Stimulated activated CD8-positive, alpha-beta memory T cell treated with anti-CD3 and anti-CD28 coated beads, Interleukin-2, amount 100 ng/mL, for 48 hours (primary cell): Measurements from ENCODE around the gene HOXA9.

Experiments
- DNase-seq, 2 donors: peaks; one replicate each; pipeline ENCODE4 v3.0.0-alpha.2; 2020; ENCODE audit warnings: low read depth in 2 of 2

HOXA9 gene

DNA sequence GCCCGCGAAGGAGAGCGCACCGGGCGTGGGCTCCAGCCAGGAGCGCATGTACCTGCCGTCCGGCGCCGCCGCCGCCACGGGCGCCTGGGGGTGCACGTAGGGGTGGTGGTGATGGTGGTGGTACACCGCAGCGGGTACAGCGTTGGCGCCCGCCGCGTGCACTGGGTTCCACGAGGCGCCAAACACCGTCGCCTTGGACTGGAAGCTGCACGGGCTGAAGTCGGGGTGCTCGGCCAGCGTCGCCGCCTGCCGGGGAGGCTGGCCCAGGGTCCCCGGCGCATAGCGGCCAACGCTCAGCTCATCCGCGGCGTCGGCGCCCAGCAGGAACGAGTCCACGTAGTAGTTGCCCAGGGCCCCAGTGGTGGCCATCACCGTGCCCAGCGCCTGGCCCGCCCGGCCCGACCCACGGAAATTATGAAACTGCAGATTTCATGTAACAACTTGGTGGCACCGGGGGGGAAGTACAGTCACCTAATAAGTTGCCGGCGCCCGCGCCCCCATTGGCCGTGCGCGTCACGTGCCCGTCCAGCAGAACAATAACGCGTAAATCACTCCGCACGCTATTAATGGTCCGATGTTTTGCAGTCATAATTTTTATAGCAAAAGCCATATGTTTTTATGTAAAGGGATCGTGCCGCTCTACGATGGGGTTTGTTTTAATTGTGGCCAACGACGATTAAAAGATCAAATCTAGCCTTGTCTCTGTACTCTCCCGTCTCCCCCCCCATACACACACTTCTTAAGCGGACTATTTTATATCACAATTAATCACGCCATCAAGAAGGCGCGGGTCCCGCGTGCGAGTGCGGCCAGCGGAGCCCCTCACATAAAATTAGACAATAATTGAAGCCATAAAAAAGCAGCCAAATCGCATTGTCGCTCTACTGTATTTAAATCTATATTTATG, at the start of gene HOXA9:
HOXA9 (minus strand) TSS at position 449 of the 907 bp plus-strand sequence; CDS start at position 369, 80 bp downstream.
- DNase-seq: no peak

DNA sequence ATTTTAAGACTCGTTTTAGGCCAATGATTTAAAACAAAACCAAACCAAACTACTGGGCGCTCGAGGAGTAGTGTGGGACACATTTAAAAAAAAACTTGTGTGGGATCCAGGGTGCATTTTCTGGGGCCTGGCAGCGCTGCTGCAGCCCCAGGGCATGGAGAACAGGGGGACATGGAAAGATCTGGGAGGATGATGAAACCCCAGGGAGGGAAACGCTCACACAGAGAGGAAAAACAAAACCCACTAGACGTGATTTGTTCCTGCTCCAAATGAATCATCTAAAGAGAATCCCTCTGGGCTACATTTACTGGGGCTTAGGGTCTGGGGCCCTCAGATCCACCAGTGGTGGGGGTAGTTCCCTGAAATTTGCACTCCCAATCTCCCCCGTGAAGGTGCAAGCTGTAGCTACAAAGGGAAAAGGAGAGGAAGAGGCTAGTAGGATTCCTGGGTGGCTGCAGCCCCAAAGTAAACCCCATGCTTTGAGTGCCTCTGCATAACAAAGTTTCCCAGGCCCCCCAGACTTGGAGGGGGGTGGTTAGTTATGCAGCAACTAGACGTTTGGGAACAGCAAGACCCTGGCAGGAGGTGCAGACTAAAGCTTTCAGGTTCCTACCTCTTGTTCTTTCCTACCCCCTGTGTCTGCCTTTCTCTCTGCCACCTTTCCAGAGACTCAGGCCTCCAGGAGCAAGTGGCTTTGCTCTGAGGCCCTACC, 49.1 kb upstream of the HOXA9 start:
- DNase-seq: no peak

DNA sequence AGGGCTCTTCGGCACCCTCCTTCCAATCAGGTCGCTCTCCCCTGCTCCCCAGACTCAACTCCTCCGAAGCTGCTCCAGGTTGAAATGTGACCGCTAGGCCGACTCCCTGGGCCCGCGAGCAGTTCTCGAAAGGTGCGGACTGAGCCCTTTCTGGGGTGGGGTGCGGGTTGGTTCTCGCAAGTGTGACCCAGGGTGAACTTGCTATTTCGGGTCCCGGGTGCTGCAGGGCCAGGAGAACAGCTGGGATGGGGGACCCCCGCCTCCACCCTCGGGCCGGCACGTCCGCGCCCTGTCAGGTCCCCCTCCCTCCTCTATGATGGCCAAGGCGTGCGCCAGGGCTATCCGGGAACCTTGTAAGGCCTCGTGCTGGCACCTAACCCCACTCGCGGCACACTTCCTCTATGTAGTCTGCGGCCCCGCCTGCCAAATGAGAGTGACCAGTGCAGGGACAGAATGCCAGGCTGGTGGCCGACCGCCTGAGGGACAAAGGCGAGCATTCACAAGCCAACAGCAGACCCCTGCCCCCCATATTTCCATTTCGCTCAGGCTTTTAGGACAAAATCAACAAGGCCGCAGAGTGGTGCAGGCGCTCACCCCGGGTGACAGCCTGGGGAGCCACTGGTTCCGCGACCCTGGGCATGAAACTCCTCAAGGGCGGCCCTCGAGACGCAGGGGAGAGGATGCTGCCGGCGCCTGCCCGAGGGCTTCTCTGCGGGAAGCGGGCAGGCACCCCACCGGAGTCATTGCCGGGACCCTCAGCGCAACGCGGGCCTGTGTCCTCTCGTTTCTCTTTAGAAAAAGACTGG, 48.3 kb upstream of the HOXA9 start:
- no peak for DNase-seq

DNA sequence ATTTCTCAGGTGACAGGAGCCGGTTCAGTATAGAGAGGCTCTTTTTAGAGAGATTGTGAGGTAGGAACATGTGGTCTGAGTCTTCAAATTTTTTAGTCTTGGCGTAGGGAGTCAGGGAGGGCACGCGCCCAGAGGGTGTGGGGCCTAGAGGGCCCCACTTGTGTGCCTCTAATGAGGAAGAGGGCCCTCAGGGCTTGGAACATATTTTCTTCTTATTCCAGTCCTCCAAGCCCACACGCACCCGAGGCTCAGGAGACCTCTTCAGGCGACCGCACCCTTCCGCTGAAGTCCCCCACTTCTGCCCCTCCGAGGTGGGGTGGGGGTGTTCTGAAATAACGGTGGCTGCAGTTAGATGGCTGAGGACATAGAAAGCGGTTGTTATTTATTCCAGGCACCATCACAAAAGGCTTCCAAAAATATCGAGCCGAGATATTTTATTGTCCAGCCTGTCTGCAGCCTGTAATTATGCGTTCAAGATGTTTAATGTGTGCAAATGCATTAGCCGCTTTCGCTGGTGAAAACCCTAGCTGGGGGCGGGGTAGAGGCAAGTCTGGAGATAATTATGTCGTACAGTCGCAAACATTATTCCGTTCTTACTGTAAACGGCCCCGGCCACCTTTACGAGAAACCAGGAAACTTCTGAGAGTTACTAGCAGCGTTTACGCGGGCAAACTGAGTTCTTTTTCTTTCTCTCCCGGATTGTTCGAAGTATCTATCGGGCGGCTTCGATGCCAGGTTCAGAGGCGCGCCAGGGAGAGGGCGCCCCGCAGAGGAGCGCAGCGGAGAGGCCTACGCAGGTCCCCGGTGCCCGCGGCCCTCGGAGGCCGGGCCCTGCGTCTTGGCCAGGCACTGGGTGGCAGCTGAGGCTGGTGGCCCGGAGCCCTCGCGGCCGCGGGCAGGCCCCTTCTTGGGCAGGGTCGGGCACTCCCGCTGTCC, 47.4 kb upstream of the HOXA9 start:
- DNase-seq: no peak

DNA sequence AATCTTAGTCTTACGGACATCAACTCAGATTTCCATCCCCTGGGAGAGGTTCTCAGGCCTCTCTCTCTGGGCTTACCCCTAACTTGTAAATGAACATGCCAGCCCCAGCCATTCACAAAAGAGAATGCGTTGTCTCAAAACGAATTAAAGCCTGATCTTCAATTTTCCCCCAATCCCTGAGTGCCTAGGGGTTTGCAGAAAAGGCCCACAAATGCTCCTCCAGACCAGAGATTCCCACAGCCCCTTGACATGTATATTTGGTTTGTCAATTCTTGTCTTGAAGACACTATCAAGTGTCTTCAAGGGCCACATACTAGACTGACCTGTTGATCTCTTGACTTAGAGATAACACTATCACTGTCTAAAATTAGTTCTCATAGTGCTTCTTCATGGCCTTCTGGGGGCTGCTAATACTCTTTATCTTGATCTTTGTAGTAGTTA, 46.4 kb upstream of the HOXA9 start:
- no peak for DNase-seq

DNA sequence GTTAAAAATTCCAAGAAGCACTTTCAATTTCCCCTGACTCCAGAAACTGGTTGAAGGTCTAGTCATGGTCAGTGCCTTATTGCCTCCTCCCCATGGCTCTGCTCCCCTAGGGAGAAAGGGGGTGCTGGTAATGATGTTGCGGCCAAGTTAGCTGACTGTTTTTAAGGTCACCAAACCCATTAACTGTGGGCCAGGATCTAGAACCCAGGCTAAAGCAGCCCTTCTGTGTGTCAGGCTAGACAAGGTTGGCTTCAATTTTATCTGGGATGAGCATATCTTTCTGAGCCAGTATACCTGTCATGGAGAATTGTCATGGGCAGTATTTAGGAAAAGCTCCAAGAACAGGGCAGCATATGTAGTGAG, 45.7 kb upstream of the HOXA9 start:
- DNase-seq: no peak

DNA sequence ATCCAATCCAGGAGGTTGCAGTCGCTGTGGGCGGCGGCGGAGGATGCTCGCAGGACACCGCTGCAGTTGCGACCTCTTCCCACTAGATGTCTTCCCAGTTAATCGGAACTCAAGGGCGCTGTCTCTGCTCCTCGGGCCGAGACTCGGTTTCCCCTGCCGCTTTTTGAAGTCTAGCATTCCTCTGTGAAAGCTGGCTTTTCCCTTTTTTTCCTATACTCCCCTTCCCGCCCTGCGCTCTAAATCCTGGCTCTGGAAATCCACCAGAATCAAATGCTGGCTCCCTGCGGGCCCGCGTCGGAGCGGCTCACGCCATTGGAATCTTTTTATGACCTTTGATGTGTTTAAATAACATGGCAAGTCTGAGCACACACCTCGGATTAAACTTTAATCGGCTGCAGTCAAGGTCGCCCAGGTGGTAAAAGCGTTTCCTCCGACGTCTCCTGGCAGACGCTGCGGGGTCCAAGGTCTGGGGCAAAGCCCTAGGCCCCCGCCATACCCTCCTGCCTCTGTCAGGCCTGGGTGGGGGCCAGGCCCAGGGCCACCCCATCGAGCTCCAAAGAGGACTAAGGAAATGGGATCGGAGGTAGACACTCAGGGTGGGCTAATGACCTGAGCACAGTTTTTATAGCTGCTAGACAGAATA, 45.2 kb upstream of the HOXA9 start:
- DNase-seq: peak in 1 of 2 donors; percentile 41

DNA sequence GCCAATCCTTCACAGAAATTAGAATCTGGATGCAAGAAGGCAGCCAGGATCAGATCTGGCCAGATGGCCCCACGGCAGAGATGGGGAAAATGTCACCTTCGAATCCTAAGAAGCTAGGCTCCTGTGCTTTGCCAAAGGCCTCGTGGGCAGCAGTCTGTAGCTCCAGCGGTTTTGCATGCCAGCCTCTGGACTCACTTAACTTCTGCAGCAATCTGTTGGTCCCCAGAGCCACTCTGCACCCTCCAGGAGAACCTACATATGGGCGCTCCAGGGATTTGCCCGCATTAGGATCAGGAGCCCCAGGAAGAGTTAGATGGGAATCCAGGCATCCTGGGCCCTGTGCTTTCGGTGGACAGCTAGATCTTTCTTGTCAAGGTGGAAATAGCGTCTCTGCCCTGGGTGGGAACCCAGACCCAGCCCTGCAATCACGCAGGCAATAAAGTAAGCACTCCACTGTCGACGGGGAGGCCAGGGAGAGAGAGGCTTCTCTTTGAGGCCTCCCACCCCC, 44.6 kb upstream of the HOXA9 start:
- DNase-seq: no peak

DNA sequence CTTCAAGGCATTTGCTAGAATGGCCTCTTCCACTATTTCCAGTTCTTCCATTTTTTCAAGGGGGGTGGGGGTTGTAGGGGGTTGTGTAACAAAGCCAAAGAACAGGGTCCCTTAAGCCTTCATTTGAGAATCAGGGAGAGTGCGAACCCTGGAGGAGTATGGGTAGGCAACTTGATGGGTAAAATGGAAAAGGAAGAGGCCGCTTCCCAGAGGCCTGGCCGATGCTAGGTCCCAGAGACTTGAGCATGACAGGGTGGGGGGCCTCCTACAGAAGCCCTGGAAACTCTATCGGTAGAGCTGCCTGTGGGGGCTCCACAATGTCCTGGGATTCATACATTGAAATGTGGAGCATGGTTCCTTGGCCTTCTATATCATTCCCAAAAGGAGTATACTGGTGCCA, 43.7 kb upstream of the HOXA9 start:
- no peak for DNase-seq

DNA sequence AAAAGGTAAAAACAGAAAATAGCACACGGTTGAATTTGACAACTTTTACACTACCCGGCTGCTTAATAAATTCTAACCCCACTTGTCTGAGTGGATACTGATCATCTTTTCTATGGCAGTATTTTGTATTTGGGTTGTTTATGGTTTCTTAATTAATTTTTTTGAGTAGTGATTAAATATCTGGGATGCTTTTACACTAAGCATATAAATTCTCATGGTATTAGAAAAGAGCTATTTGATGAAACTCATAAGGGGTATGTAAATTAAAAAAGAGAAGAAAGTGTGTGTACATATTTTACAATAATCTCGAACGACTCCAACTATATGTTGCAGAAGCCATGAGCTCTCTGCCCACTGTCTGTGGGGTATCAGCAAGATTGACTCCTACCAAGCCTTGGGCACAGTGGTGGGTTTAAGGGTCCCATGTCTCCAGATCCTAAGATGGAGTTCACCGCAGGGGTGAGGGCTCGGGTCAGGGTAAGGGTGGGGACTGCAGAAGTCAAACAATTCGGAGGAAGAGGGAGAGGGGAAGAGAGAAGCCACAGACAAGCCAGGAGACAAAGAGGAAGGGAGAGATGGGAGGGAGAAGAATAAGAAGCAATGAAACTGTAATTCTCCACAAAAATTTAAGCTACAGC, 42.1 kb upstream of the HOXA9 start:
- DNase-seq: no peak

DNA sequence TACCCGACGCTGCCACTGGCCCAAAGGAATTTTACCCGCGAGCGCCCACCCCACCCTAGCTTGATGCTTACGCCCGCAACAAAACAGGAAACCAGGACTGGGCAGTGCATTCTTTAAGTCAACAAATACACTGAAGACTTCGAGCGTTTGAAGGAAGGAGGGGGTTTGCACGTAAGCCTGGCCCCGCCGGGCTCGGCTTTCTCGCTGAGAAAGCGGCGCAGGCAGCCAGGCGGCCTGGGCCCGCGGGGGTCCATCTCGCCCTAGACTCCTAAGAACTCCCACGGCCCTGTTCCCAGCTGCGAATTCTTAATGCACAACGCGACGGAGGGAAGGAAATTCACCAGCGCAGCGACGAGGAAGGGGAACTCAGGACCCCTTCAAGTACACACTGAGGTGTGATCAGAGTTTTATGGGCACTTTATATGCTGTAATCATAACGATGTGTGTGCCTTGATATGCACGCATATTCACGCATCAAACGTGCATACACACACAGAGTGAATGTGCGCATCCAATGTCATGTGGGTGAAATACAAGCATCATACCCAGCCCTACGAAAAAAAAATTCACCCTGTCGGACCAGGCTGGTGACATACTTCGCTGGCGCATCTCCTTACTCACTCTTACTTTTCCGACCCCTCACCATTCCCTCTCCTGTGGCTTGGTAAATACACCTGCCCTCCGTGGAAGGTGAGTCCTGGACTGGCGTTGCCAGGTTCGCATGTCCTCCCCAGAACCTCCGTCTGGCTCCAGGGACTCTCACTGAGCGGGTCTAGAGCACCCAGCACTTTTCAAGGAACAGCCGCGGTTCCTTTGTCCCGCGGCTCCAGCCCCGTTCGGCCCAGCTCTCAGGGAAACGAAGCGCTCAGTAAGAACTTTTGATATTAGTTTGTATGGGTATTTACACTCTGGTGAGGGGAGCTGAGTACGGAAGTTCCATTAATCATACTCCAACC, 40.3 kb upstream of the HOXA9 start:
- DNase-seq: no peak

DNA sequence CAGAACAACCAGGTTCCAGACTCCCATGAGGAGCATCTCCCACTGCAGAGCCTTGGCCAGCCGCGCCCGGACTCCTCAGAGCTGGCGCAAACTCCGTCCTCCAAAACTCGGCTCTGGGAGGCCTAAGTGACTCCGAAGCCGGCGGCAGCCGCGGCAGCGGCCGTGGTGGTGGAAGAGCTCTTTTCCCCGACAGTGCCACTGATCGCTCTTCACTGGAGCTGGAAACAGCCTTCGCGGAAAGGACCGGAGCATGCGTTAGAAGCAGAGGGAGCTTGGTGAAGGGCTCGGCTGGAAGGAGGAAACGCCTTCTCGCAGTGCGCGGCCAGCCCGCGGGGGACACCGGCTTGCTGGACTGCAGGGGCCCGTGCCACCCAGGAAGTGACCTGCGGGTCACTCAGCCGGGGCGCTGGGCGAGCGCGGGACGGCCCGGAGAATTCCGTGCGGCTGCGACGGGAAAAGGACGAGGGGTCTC, 39.5 kb upstream of the HOXA9 start:
- no peak for DNase-seq

DNA sequence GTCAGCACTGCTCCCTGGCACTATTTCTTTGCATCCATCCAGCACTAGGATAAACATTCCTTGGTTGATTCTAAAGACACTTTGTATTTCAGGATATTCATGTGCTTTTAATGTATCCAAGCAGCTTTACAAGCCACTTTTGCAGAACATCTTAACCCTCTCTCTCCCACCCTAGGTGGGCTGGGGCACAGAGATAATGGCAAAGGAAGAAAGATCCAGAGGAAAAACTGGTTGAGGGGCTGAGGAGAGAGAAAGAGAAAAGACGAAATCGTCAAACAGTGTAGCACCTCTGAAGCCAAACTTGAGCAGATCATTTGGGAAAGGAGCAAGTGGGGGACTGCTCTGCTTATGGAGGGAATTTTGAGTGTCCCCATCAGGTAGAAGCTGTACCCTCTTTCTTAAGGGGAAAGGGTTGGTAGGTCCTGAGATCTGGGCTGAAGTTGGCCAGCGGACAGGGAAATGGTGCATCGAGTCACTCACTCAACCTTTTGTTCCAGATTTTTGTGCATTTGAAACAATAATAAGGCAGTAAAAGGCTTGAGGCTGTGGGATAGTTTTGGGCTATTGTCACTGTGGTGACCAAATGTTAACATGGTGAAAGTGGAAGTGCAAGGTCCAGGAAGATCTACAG, 38.7 kb upstream of the HOXA9 start:
- no peak for DNase-seq

DNA sequence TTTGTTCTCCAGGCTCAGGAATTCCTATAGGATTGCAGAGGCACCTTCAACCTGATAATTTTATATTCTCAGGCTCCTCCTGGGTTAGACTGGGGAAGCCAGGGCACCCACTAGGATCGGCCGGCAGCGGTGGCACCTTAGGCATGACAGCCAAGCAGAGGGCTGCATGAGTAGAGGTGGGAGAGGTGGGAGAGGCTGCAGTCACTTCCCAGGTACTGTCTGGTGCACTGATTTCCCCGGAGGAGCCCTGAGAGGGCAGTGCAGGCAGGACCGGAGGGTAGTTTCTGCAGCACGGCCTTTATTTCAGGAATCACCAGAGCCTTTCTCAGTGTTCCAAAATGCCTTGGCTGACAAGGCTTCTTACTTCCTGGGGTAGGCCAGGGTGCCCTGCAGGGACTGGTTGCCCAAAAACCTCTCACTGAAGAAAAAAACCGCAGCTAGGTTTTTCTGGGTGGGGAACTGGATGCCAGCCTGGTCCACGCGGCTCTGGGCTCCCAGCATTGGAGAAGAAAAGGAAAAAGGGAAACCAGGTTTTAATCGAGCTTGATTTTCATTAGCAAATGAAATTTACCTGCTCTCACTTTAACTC, 38.1 kb upstream of the HOXA9 start:
- DNase-seq: no peak

DNA sequence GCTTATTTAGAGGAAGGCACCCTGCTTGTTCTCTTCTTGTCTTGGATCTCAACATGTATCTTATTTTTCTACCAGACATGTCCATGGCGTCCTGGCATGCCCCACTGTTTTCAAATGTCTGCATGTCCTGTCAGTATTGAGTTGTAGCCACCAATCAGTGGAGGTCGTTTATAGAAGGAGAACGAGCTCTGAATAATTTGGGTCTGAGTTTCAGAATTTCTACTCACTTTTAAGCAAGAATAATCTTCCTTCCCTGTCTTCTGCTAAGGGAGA, 37.5 kb upstream of the HOXA9 start:
- DNase-seq: no peak

DNA sequence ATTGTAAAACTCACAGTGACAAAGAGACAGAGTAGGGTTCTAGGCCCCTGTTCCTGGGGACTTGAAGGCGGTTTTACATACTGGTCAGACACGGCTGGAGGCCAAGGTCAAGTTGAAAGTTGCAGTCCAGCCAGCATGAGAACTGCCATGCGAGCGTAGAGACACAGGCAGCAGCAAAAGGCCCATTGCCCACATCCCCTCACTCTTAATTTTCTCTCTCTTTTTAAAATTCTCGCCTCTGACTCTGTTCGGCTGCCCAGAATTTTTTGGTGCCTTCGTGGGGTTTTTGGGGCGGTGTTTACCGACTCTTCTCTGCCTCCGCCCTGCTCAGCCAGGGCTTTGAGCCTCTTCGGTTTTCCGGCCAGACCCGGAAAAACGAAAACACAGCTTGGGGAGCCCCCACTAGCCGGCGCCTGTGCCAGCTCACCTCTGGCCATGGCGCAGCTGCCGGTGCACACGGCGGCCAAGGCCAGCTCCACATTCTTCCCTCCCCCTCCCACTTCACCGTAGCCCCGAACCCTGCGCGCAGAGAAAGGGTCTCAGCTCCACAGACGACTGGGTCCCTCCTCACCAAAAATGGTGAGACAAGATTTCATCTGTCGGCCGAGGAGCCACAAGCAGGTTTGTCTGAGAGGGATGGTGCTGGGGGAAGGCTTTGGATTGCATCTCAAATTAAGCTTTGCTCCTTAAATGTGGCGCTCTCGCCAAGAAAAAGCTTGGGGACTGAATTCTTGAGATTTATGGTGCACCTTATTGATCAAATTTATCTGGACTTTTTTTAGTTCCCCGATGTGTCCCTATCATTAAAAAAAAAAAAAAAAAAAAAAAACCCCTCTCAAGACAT, 36.9 kb upstream of the HOXA9 start:
- no peak for DNase-seq

DNA sequence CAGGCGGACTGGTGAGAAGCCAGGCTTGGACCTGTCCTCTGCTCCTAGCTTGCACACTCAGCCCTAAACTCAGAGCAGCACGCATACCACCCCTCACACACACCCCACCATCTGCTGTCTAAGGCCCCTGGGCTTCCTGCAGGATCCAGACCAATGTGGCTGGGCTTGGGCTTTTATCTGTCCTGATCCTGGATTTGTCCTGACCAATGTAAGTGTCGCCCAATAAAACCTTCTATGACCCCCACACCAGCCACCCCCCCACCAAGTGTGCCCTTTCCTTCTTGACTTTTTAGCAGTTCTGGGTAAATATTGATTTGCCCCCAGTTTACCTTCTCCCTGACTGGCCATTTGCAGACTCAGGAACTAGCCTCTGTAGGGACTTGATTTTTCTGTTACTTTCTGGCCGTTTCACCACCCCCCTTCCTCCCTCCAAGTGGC, 36.3 kb upstream of the HOXA9 start:
- DNase-seq: no peak
